HG03159 (cell line): ENCODE results near the gene HS3ST4.

Experiments used
- ATAC-seq: cut with Tn5 transposase; IDR thresholded peaks from one replicate; pipeline ENCODE4 v1.9.1; 2021; ENCODE audit warnings: mild to moderate bottlenecking, moderate library complexity; ENCODE audit not compliant: unreplicated experiment

The HS3ST4 gene

GRCh38 chr16:25877103-25877502 is 185.3 kb downstream of the HS3ST4 start:
- ATAC-seq: no peak

- no peak for ATAC-seq
Observed at GRCh38 chr16:25886598-25886997, 194.8 kb downstream of the HS3ST4 start.

DNA sequence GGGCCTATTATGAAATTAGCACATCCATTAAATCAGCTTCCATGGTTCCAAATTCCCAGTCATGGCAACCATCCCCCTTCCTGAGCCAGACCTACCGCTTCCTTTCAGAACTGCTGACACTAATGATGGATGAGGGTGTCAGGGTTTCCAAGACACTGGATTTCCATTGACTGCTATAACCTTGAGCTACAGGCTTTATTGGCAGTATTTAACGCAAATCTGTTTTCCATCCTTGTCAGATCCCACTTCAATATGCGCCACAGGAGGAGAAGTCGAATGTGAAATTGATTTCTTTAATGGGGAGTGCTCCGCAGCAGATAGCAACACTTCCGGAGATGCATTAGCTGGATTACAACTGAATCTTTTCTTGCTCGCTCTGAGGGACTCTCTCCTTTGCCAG is 197.1 kb downstream of the HS3ST4 start:
- no peak for ATAC-seq

DNA sequence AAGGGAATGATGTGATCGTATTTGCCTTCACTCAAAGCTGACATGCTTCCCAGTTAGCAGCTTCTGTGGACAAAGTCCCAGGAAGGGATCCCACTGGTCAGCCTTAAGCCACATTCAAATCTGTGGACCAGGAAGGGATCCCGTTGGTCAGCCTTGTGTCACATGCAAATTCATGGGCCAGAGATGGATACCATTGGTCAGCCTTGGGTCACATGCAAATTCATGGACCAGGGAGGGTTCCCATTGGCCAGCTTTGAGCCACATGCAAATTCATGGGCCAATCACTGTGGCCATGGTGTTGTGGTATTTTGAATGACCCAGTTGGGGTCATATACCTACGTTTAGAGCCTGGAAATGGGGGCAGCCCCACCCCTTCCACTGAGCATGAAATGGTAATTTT is 201.6 kb downstream of the HS3ST4 start:
- no peak for ATAC-seq

DNA sequence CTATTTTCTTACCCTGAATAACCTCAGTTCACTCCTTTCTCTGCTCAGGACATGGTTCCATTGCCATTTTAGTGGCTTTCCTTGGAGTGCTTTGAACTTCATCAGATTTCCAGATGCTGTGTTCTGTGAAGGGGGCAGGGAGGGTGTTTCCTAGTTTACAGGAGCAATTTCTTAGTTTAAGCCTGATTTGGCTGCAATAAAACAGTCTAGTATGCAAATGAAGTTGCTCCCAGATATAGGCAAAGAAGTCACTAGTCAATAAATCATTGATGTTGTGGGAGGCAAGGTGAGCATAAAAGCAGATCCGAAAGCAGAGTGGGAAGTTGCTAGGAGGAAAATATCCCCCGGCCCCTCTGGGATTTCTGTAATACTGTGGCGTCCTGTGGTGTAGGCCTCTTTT is 202.3 kb downstream of the HS3ST4 start:
- no peak for ATAC-seq

GRCh38 chr16:25895380-25895779 is 203.6 kb downstream of the HS3ST4 start:
- no peak for ATAC-seq

GRCh38 chr16:25896411-25896810 is 204.7 kb downstream of the HS3ST4 start:
- no peak for ATAC-seq

DNA sequence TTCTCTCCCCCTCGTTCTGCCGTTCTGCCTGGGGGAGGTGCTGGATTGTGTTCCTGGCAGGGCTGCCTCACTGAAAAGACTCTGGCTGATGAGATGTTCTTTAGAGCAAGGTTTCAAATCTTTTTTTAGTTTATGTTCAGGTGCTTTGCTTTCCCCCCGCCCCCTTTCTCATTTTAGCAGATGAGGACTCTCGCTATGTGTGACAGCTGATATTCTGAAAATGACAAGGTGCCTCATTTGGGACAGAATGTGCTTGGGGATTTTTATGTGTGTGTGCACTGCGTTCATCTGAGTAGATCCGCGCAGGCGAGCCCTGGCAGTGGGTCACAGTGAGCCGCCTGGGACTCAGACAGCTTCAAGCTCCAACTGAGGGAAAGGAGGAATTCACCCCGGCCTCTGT is 205.9 kb downstream of the HS3ST4 start:
- ATAC-seq: no peak

- no peak for ATAC-seq
Observed at GRCh38 chr16:25905810-25906209, 214.1 kb downstream of the HS3ST4 start.

GRCh38 chr16:25910971-25911370 is 219.2 kb downstream of the HS3ST4 start:
- no peak for ATAC-seq

DNA sequence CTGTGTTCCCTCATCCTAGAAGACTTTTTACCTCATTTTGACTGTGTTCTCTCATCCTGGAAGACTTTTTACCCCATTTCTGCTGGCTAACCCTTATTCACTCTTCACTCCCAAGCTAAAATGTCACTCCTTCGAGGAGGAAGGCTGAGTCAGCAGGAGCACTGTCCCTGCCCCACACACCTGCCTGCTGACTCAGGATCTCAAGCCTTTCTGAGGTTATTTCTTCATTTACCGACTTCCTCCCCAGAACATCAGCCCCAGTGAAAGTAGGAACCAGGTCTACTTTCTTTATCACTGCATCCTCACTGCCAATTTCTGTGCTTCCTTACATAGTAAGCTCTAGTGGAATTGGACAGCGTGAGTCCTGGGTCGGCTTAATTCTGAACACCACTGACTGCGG is 220.6 kb downstream of the HS3ST4 start:
- ATAC-seq: no peak

GRCh38 chr16:25914357-25914962 is 222.7 kb downstream of the HS3ST4 start:
- no peak for ATAC-seq

GRCh38 chr16:25916037-25916436 is 224.3 kb downstream of the HS3ST4 start:
- no peak for ATAC-seq

DNA sequence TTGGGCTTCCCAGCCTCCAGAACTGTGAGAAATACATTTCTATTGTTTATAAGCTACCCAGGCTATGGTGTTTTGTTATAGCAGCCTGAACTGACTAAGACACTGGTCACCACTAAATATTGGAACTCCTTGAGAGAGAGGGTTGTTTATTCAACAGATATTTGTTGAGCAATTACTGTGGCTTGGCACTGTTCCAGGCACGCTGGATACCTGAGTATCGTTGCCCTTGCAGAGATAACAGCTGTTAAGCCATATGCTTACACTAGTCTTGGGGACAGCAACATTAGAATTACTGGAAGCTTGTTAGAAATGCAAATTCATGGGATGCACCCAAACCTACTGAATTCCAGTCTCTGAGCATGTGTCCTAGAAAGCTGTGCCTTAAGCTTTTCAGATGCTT is 230.7 kb downstream of the HS3ST4 start:
- no peak for ATAC-seq

DNA sequence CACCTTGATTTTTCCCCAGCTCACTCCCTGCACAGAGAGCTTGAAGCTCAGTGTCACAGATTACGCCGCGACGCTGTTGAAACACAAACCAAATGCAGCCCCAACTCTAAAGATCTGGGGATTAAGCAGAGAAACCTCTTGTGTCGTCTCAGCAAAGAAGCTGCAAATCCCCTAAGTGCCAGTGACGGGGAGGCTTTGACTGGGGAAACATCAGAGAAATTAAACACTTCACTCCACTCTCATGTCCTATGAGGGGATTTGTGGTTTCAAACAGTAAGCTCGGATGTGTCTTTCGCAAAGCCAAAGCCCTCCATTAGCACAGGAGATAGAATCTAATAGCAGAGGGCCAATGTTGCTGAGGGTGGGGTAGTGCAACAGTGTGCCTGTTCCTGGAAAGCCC is 233.7 kb downstream of the HS3ST4 start:
- ATAC-seq: no peak

- ATAC-seq: no peak
Observed at GRCh38 chr16:25931473-25932035, 239.8 kb downstream of the HS3ST4 start.

GRCh38 chr16:25941800-25942499 is 250.2 kb downstream of the HS3ST4 start:
- ATAC-seq: no peak

GRCh38 chr16:25950586-25951281 is 259.0 kb downstream of the HS3ST4 start:
- no peak for ATAC-seq

DNA sequence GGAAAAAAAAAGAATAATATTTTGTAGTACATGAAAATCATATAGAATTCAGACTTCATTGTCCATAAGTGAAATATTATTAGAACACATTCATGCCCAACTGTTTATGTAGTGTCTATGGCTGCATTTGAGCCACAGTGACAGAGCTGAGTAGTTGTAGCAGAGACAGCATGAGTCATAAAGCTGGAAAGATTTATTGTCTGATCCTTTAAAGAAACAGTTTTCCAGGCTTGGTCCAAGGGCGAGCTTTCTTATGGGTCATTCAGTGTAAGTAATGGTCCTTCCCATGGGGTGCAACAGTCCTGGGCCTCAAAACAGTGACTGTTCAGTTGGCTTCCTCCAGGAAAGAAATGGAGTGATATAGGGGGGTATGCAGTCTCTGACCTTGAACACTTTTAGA is 260.2 kb downstream of the HS3ST4 start:
- ATAC-seq: no peak

DNA sequence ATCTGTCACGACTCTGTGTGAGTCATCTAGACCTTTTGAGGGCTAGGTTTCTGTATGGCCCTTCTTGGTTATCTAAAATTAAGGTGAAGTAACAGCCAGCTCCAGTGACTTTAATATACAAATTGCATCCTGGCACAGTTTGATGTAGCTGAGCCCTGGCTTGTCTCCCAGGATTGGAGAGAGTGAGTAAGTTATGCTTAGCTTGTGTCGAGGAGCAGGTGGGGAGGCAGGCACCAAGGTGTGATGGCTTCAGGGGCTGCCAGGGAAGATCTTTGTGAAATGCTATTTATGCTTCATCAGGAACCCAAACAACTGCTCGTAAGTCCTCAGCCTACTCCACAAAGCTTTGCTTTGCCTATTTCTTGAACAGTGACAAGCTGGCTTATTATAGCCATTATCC is 261.2 kb downstream of the HS3ST4 start:
- no peak for ATAC-seq

GRCh38 chr16:25957707-25958106 is 265.9 kb downstream of the HS3ST4 start:
- ATAC-seq: no peak

GRCh38 chr16:25959221-25959620 is 267.5 kb downstream of the HS3ST4 start:
- no peak for ATAC-seq
